HepG2 (cell line): Measurements from ENCODE around the gene SHISAL1. TPM values are rescaled to one million over a fixed set of nuclear protein-coding genes. Genes with fewer than 3 reads are reported as not detected.

Experiments
- ATAC-seq: fragments of 200-7000 bp; cut with Tn5 transposase; 3 replicates; pipeline ENCODE4 v1.9.1; 2020; ENCODE audit warnings: mild to moderate bottlenecking, moderate library complexity
- BruUV-seq: library from RNA; stranded (reverse); fragments of 400-500 nt; replicated peaks from 2 replicates; lab custom pipeline; 2021; lab: Mats Ljungman, UMichigan
- CTCF ChIA-PET: fragments of 300-600 bp; formaldehyde crosslinking; extraction: SDS; loops from one replicate; lab custom pipeline; 2021; ENCODE audit warnings: low total read pairs, inconsistent platforms, low intra/inter-chr PET ratio; lab: Yijun Ruan, JAX
- POLR2A ChIA-PET: fragments of 350-600 bp; sonication (Branson Sonifier 250); formaldehyde crosslinking; loops from one replicate; lab custom pipeline; 2020; ENCODE audit warnings: antibody characterized with exemption, inconsistent platforms; lab: Yijun Ruan, JAX
- DNase-seq: peaks from one replicate; pipeline ENCODE4 v3.0.0-alpha.2; 2015; ENCODE audit warnings: low spot score
- FAIRE-seq: peaks from 3 replicates; lab custom pipeline; 2011; peaks lifted over from hg19 to GRCh38; lab: Jason Lieb, UNC
- H2AFZ ChIP-seq: one replicate; pipeline ENCODE4 v1.6.1; 2011; ENCODE audit warnings: low read length, inconsistent platforms
- H3K27ac ChIP-seq: fragments of 300-600 bp; 3 replicates; pipeline ENCODE4 v1.8.0; 2011; ENCODE audit warnings: mixed run types, mild to moderate bottlenecking, mixed read lengths, low read length, inconsistent platforms; ENCODE audit not compliant: insufficient read depth; ENCODE audit errors: extremely low read length
- H3K27me3 ChIP-seq, 2 experiments: fragments of 200-600 bp in 1 of 2; 2 replicates in 1 of 2; 3 replicates in 1 of 2; pipeline versions ENCODE4 v1.6.0 to v1.8.0; 2011; ENCODE audit warnings: low read length in 2 of 2, mild to moderate bottlenecking in 2 of 2, moderate library complexity in 2 of 2, inconsistent platforms in 1 of 2; ENCODE audit not compliant: insufficient read depth in 2 of 2, control insufficient read depth in 1 of 2
- H3K36me3 ChIP-seq, 2 experiments: fragments of 200-600 bp in 1 of 2; replicated peaks in 1 of 2; 2 replicates in 1 of 2; 3 replicates in 1 of 2; pipeline versions ENCODE4 v1.5.1 to v1.8.0; 2011; ENCODE audit warnings: low read length in 2 of 2, inconsistent platforms in 1 of 2; ENCODE audit not compliant: insufficient read depth in 2 of 2, control insufficient read depth in 1 of 2
- H3K4me1 ChIP-seq: 2 replicates; pipeline ENCODE4 v1.5.1; 2012; ENCODE audit warnings: low read length, inconsistent platforms; ENCODE audit not compliant: insufficient read depth
- H3K4me2 ChIP-seq: 2 replicates; pipeline ENCODE4 v1.6.0; 2011; ENCODE audit warnings: low read depth, low read length, inconsistent platforms
- H3K4me3 ChIP-seq, 3 experiments: fragments of 200-600 bp in 1 of 3; sonication (generic), shearing (Covaris generic) in 1 of 3; replicated peaks in 1 of 3; 2 replicates each; pipeline ENCODE4 v1.5.1; 2011 to 2016; ENCODE audit warnings: low read length in 3 of 3, inconsistent platforms in 2 of 3, low read depth in 2 of 3, mild to moderate bottlenecking in 2 of 3, control low read depth in 1 of 3, mixed read lengths in 1 of 3; ENCODE audit not compliant: insufficient read depth in 1 of 3
- H3K79me2 ChIP-seq: one replicate; pipeline ENCODE4 v1.6.1; 2011; ENCODE audit warnings: low read length, inconsistent platforms; ENCODE audit not compliant: insufficient read depth
- H3K9ac ChIP-seq: 2 replicates; pipeline ENCODE4 v1.6.0; 2011; ENCODE audit warnings: mild to moderate bottlenecking, low read depth, low read length, inconsistent platforms; ENCODE audit not compliant: insufficient read depth
- H3K9me3 ChIP-seq: 2 replicates; pipeline ENCODE4 v1.5.1; 2012; ENCODE audit warnings: mild to moderate bottlenecking, low read length
- H4K20me1 ChIP-seq: 2 replicates; pipeline ENCODE4 v1.6.0; 2011; ENCODE audit warnings: inconsistent platforms, mild to moderate bottlenecking, low read length, moderate library complexity; ENCODE audit not compliant: insufficient read depth
- AKAP8 ChIP-seq: sonication (generic); formaldehyde crosslinking; IDR thresholded peaks from 2 replicates; pipeline ENCODE4 v1.5.1; 2020; ENCODE audit warnings: mild to moderate bottlenecking, missing genetic modification reagents
- CC2D1A ChIP-seq: sonication (generic); formaldehyde crosslinking; IDR thresholded peaks from 2 replicates; pipeline ENCODE4 v1.8.1; 2023; ENCODE audit warnings: mild to moderate bottlenecking, missing genetic modification reagents
- HBP1 ChIP-seq: IDR thresholded peaks from 2 replicates; pipeline ENCODE4 v1.6.1; 2016; ENCODE audit warnings: low read depth, control low read depth
- NAIF1 ChIP-seq: sonication (generic); formaldehyde crosslinking; IDR thresholded peaks from 2 replicates; pipeline ENCODE4 v1.5.0; 2020; ENCODE audit warnings: mild to moderate bottlenecking, missing genetic modification reagents, borderline replicate concordance
- REPIN1 ChIP-seq: sonication (generic); formaldehyde crosslinking; IDR thresholded peaks from 2 replicates; pipeline ENCODE4 v1.8.0; 2022; ENCODE audit warnings: missing genetic modification reagents, low read depth, mild to moderate bottlenecking, borderline replicate concordance
- RXRA ChIP-seq: sonication (generic); formaldehyde crosslinking; IDR thresholded peaks from 2 replicates; pipeline ENCODE4 v1.5.1; 2020; ENCODE audit warnings: missing genetic modification reagents
- ZNF224 ChIP-seq: sonication (generic); formaldehyde crosslinking; IDR thresholded peaks from 2 replicates; pipeline ENCODE4 v1.5.0; 2020; ENCODE audit warnings: mild to moderate bottlenecking, missing genetic modification reagents
- ZNF44 ChIP-seq: sonication (generic); formaldehyde crosslinking; IDR thresholded peaks from 2 replicates; pipeline ENCODE4 v1.5.1; 2020; ENCODE audit warnings: mild to moderate bottlenecking, missing genetic modification reagents
- ZNF614 ChIP-seq: IDR thresholded peaks from 2 replicates; pipeline ENCODE4 v1.6.1; 2018; ENCODE audit warnings: missing biosample characterization, missing genetic modification reagents, inconsistent platforms, borderline replicate concordance
- ZNF746 ChIP-seq: sonication (generic); formaldehyde crosslinking; IDR thresholded peaks from 2 replicates; pipeline ENCODE4 v1.8.0; 2022; ENCODE audit warnings: mild to moderate bottlenecking, missing genetic modification reagents
- WGBS: methylation state at CpG from one replicate; pipeline ENCODE4 v1.1.6; 2017; ENCODE audit warnings: low lambda C conversion rate; 5-methylcytosine and 5-hydroxymethylcytosine counted together
- in situ Hi-C: cut with HindIII; loops from 2 replicates; pipeline ENCODE4 v1.10.0; 2017; ENCODE audit warnings: low pct_unique_long_range_greater_than_20kb; ENCODE audit not compliant: extremely low pct_ligation_motif_present
- intact Hi-C: fragments of 100-400 bp; cut with micrococcal nuclease; formaldehyde crosslinking; loops from one replicate; pipeline ENCODE4 v1.10.0; 2022; ENCODE audit not compliant: unreplicated experiment
- polyA plus RNA-seq, 8 experiments: library from polyadenylated mRNA; depleted of rRNA in 3 of 8; stranded (reverse) in 7 of 8; unstranded in 1 of 8; fragments of >200 nt; fragmentation: Illumina TruSeq in 4 of 8; extraction: Trizol in 4 of 8; gene quantifications; 2 replicates each; pipeline versions ENCODE4 v1.2.1 to v1.2.3, GENCODE V29; 2011 to 2016; ENCODE audit warnings: low read depth in 4 of 8, missing spikeins in 1 of 8, mixed read lengths in 1 of 8; ENCODE audit not compliant: insufficient read depth in 1 of 8
- total RNA-seq, 5 experiments: library from RNA; depleted of rRNA; stranded (reverse); fragments of >200 nt; fragmentation: Illumina TruSeq; extraction: Trizol; gene quantifications; 2 replicates each; pipeline ENCODE4 v1.2.3, GENCODE V29; 2016; ENCODE audit warnings: low read depth in 1 of 5
- TF ChIP-seq, protein P1 (sequence below): sonication (generic); formaldehyde crosslinking; IDR thresholded peaks from 2 replicates; pipeline ENCODE4 v1.8.0; 2022; ENCODE audit warnings: mild to moderate bottlenecking, missing genetic modification reagents
- TF ChIP-seq, protein P2 (sequence below): sonication (generic); formaldehyde crosslinking; IDR thresholded peaks from 2 replicates; pipeline ENCODE4 v1.5.0; 2020; ENCODE audit warnings: mild to moderate bottlenecking, missing genetic modification reagents, borderline replicate concordance

SHISAL1 gene
- total and polyA plus RNA-seq, 2 of the 13 experiments (the other 11 are each of a cell fraction or from before 2014, with no cell fraction given): not detected

DNA sequence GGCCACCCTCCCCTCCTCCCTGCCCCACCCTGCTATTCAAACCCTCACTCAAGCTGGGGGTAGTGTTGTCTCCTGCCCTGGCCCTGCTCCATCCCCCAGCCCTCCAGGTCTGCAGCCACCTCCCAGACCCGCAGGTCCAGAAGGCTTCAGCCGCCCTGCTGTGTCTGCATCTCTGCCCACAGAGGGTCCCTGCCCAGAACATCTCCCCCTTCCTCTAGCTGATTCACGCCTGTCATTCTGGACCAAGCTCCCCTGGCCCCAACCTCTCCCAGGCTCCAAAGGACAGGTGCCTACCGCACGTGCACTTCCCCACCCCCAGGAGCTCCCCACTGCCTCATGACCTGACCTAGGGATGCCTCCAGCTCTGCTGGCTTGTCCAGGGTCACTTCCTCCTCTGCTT lies 16.0 kb upstream of the SHISAL1 start:
- Histone ChIP-seq H3K27ac (no peak overlapping the region), H4K20me1 (peaks cover 4% of the 10 kb centered on the region; the same call in 1 of the 2 replicates)
- TF ChIP-seq ZNF44: no peak
- TF ChIP-seq ZNF224 (CRISPR knock-in tag): no peak
- TF ChIP-seq, protein P1, sequence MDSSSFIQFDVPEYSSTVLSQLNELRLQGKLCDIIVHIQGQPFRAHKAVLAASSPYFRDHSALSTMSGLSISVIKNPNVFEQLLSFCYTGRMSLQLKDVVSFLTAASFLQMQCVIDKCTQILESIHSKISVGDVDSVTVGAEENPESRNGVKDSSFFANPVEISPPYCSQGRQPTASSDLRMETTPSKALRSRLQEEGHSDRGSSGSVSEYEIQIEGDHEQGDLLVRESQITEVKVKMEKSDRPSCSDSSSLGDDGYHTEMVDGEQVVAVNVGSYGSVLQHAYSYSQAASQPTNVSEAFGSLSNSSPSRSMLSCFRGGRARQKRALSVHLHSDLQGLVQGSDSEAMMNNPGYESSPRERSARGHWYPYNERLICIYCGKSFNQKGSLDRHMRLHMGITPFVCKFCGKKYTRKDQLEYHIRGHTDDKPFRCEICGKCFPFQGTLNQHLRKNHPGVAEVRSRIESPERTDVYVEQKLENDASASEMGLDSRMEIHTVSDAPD (CRISPR knock-in tag): no peak
- TF ChIP-seq NAIF1 (CRISPR knock-in tag): no peak
- TF ChIP-seq REPIN1 (CRISPR knock-in tag): no peak
- TF ChIP-seq, all 625 proteins: peak for 0
- intact Hi-C loops: no loop called here
- Histone ChIP-seq H3K27me3 (peaks cover 8 to 64% of the 10 kb centered on the region in 2 experiments), H3K4me2 (no peak overlapping the region), H3K9ac (no peak overlapping the region), H3K36me3 (no peaks in the 10 kb centered on the region), H3K9me3 (no peaks in the 10 kb centered on the region), H3K79me2 (no peaks in the 10 kb centered on the region), H3K4me3 (no peak overlapping the region), H2AFZ (no peak overlapping the region), H3K4me1 (peaks cover 11% of the 10 kb centered on the region; the same call in 1 of the 2 replicates)
- in situ Hi-C loops: no loop called here
- no TSS peak for BruUV-seq
- ATAC-seq (no peak), DNase-seq (no peak), FAIRE-seq (no peak)
- 0% methylated on average over 4 of the region's 5 CpGs for WGBS
- ChIA-PET CTCF (no interaction called here), POLR2A (no interaction called here)

- no peak overlapping the region for H3K27ac ChIP-seq
- in situ Hi-C loops (no loop called here), intact Hi-C loops (no loop called here)
- ATAC-seq (no peak), FAIRE-seq (no peak), DNase-seq (no peak)
- no peak overlapping the region for H3K9ac ChIP-seq
- no peaks in the 10 kb centered on the region for H3K79me2 ChIP-seq
- H3K9me3 ChIP-seq: no peaks in the 10 kb centered on the region
- peaks cover 4% of the 10 kb centered on the region; the same call in 1 of the 2 replicates for H4K20me1 ChIP-seq
- H2AFZ ChIP-seq: no peak overlapping the region
- H3K4me3 ChIP-seq: no peak overlapping the region
- ChIA-PET POLR2A (no interaction called here), CTCF (no interaction called here)
- no peaks in the 10 kb centered on the region for H3K36me3 ChIP-seq
- H3K27me3 ChIP-seq: peaks cover 8 to 63% of the 10 kb centered on the region in 2 experiments
- peaks cover 11% of the 10 kb centered on the region; the same call in 1 of the 2 replicates for H3K4me1 ChIP-seq
- WGBS: 30% methylated on average over 2 of the region's 6 CpGs
- BruUV-seq: no TSS peak
- no peak overlapping the region for H3K4me2 ChIP-seq
- TF ChIP-seq RXRA (CRISPR knock-in tag) (no peak), HBP1 (CRISPR knock-in tag) (no peak), AKAP8 (no peak), ZNF614 (CRISPR knock-in tag) (no peak), ZNF746 (CRISPR knock-in tag) (no peak), CC2D1A (no peak)
- TF ChIP-seq, protein P2, sequence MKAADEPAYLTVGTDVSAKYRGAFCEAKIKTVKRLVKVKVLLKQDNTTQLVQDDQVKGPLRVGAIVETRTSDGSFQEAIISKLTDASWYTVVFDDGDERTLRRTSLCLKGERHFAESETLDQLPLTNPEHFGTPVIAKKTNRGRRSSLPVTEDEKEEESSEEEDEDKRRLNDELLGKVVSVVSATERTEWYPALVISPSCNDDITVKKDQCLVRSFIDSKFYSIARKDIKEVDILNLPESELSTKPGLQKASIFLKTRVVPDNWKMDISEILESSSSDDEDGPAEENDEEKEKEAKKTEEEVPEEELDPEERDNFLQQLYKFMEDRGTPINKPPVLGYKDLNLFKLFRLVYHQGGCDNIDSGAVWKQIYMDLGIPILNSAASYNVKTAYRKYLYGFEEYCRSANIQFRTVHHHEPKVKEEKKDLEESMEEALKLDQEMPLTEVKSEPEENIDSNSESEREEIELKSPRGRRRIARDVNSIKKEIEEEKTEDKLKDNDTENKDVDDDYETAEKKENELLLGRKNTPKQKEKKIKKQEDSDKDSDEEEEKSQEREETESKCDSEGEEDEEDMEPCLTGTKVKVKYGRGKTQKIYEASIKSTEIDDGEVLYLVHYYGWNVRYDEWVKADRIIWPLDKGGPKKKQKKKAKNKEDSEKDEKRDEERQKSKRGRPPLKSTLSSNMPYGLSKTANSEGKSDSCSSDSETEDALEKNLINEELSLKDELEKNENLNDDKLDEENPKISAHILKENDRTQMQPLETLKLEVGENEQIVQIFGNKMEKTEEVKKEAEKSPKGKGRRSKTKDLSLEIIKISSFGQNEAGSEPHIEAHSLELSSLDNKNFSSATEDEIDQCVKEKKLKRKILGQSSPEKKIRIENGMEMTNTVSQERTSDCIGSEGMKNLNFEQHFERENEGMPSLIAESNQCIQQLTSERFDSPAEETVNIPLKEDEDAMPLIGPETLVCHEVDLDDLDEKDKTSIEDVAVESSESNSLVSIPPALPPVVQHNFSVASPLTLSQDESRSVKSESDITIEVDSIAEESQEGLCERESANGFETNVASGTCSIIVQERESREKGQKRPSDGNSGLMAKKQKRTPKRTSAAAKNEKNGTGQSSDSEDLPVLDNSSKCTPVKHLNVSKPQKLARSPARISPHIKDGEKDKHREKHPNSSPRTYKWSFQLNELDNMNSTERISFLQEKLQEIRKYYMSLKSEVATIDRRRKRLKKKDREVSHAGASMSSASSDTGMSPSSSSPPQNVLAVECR (CRISPR knock-in tag): no peak
These were observed 15.6 kb upstream of the SHISAL1 start for GRCh38 chr22:44328326-44328725.
